Erythroblast (primary cell): ENCODE results near the gene FAM131C.
A peak's percentile ranks its signal among the peaks of the same experiment; 100 is the strongest.

ENCODE experiments used
- DNase-seq, 2 experiments: peaks; one replicate each; lab custom pipeline; 2025; lab: John Stamatoyannopoulos, UW
- GATA1 ChIP-seq: IDR thresholded peaks from 2 replicates; pipeline ENCODE4 v1.6.1; 2011; ENCODE audit warnings: low read depth, mild to moderate bottlenecking, control low read depth, low read length, moderate library complexity
- POLR2A ChIP-seq: IDR thresholded peaks from 2 replicates; pipeline ENCODE4 v1.6.1; 2011; ENCODE audit warnings: mild to moderate bottlenecking, low read length

The FAM131C gene

GRCh38 chr1:16009678-16010077, 63.8 kb downstream of the FAM131C start:
- TF ChIP-seq GATA1 = no peak
- no peak for TF ChIP-seq POLR2A
- no peak for DNase-seq

GRCh38 chr1:16009030-16009460, 64.4 kb downstream of the FAM131C start:
- TF ChIP-seq GATA1 = no peak
- TF ChIP-seq POLR2A = no peak
- DNase-seq = peak; percentile 66 to 84
